Fibroblast of the aortic adventitia (primary cell): ENCODE results near the gene GALT. TPM values are rescaled to one million over a fixed set of nuclear protein-coding genes. Genes with fewer than 3 reads are reported as not detected.

ENCODE experiments used
- DNase-seq: peaks from one replicate; pipeline ENCODE4 v3.0.0-alpha.2; 2010; ENCODE audit warnings: low read depth
- H3K4me3 ChIP-seq: 2 replicates; pipeline ENCODE4 v1.5.1; 2011; ENCODE audit warnings: low read depth, mild to moderate bottlenecking, control low read depth, low read length, moderate library complexity
- CTCF ChIP-seq: IDR thresholded peaks from 2 replicates; pipeline ENCODE4 v1.5.1; 2011; ENCODE audit warnings: mild to moderate bottlenecking, low read length, control low read depth, inconsistent platforms; ENCODE audit not compliant: insufficient read depth
- total RNA-seq: library from RNA; depleted of rRNA; stranded (reverse); fragments of >200 nt; gene quantifications from 2 replicates; pipeline ENCODE4 v1.2.3, GENCODE V29; 2012; ENCODE audit warnings: low replicate concordance

GALT gene
- total RNA-seq, 1 donor: 26.8 TPM

GRCh38 chr9:34684145-34684544 is 37.7 kb downstream of the GALT start:
- no peak for DNase-seq
- H3K4me3 ChIP-seq: no peak overlapping the region

GRCh38 chr9:34684816-34685215 is 38.3 kb downstream of the GALT start:
- no peak for TF ChIP-seq CTCF
- no peak overlapping the region for H3K4me3 ChIP-seq
- DNase-seq: no peak

More at GRCh38 chr9:34684145-34684544, 37.7 kb downstream of the GALT start:
- no peak for TF ChIP-seq CTCF

GRCh38 chr9:34685591-34685990 is 39.1 kb downstream of the GALT start:
- no peak for TF ChIP-seq CTCF
- peak; percentile 9 for DNase-seq

GRCh38 chr9:34686231-34686630 is 39.8 kb downstream of the GALT start:
- DNase-seq: peak; percentile 83
- no peak for TF ChIP-seq CTCF
- no peak overlapping the region for H3K4me3 ChIP-seq

More at GRCh38 chr9:34685591-34685990, 39.1 kb downstream of the GALT start:
- H3K4me3 ChIP-seq: no peak overlapping the region

GRCh38 chr9:34686732-34687131 is 40.3 kb downstream of the GALT start:
- no peak for TF ChIP-seq CTCF
- no peak overlapping the region for H3K4me3 ChIP-seq
- DNase-seq: peak; percentile 43

- DNase-seq: no peak
- no peak overlapping the region for H3K4me3 ChIP-seq
- TF ChIP-seq CTCF: no peak
These were observed 41.0 kb downstream of the GALT start for GRCh38 chr9:34687276-34688030.
